Smooth muscle cell (in vitro differentiated cells): Measurements from ENCODE around the gene DDX23. TPM values are rescaled to one million over a fixed set of nuclear protein-coding genes. Genes with fewer than 3 reads are reported as not detected.

Experiments
- DNase-seq: peaks from one replicate; lab custom pipeline; 2025; ENCODE audit not compliant: unreplicated experiment; lab: John Stamatoyannopoulos, UW
- H2AFZ ChIP-seq: fragments of 200-600 bp; sonication (generic); 2 replicates; pipeline ENCODE4 v1.6.0; 2016; ENCODE audit warnings: antibody characterized with exemption, low read depth, mild to moderate bottlenecking
- H3F3A ChIP-seq: fragments of 200-600 bp; sonication (generic); 2 replicates; pipeline ENCODE4 v1.6.0; 2017; ENCODE audit warnings: antibody characterized with exemption, low read depth
- H3K27ac ChIP-seq: fragments of 200-600 bp; sonication (generic); 2 replicates; pipeline ENCODE4 v1.5.1; 2016; ENCODE audit warnings: low read depth, mild to moderate bottlenecking
- H3K27me3 ChIP-seq: fragments of 200-600 bp; sonication (generic); 2 replicates; pipeline ENCODE4 v1.6.1; 2016; ENCODE audit warnings: low read depth, mild to moderate bottlenecking
- H3K36me3 ChIP-seq: fragments of 200-600 bp; sonication (generic); 2 replicates; pipeline ENCODE4 v1.5.1; 2016; ENCODE audit warnings: low read depth
- H3K4me1 ChIP-seq: fragments of 200-600 bp; sonication (generic); 2 replicates; pipeline ENCODE4 v1.5.1; 2016; ENCODE audit warnings: low read depth
- H3K4me2 ChIP-seq: fragments of 200-600 bp; sonication (generic); 2 replicates; pipeline ENCODE4 v1.6.0; 2016; ENCODE audit warnings: mild to moderate bottlenecking
- H3K4me3 ChIP-seq: fragments of 200-600 bp; sonication (generic); 2 replicates; pipeline ENCODE4 v1.5.1; 2016; ENCODE audit warnings: mild to moderate bottlenecking
- H3K79me2 ChIP-seq: fragments of 200-600 bp; sonication (generic); 2 replicates; pipeline ENCODE4 v1.6.0; 2016; ENCODE audit warnings: low read depth, mild to moderate bottlenecking
- H3K9ac ChIP-seq: fragments of 200-600 bp; sonication (generic); 2 replicates; pipeline ENCODE4 v1.6.0; 2016; ENCODE audit warnings: low read depth
- H3K9me3 ChIP-seq: fragments of 200-600 bp; sonication (generic); replicated peaks from 2 replicates; pipeline ENCODE4 v1.5.1; 2016; ENCODE audit warnings: low read depth
- H4K20me1 ChIP-seq: fragments of 200-600 bp; sonication (generic); 2 replicates; pipeline ENCODE4 v1.6.0; 2016; ENCODE audit warnings: low read depth
- WGBS: methylation state at CpG from one replicate; pipeline ENCODE4 v1.1.7; 2016; ENCODE audit warnings: low lambda C conversion rate; 5-methylcytosine and 5-hydroxymethylcytosine counted together
- polyA plus RNA-seq: library from polyadenylated mRNA; unstranded; fragments of >200 nt; fragmentation: Nextera tagmentation; extraction: Ambion mirVana; gene quantifications from 2 replicates; pipeline ENCODE4 v1.2.1, GENCODE V29; 2016
- total RNA-seq: library from RNA; depleted of rRNA; stranded (reverse); fragments of >200 nt; gene quantifications from 2 replicates; pipeline ENCODE4 v1.2.3, GENCODE V29; 2014
- TF ChIP-seq, protein P1 (sequence below): fragments of 200-600 bp; sonication (generic); IDR thresholded peaks from 2 replicates; pipeline ENCODE4 v1.5.1; 2017; ENCODE audit warnings: borderline replicate concordance, mild to moderate bottlenecking, antibody characterized with exemption; ENCODE audit not compliant: insufficient read depth, poor library complexity, severe bottlenecking

Gene DDX23
- total and polyA plus RNA-seq, 2 experiments from 2014 or later: 41.6 to 51.7 TPM

GRCh38 chr12:48824905-48825304 lies 27.1 kb downstream of the DDX23 start:
- no peaks in the 10 kb centered on the region for H3F3A ChIP-seq
- 95% methylated on average over 4 of the region's 4 CpGs for WGBS
- no peak overlapping the region for H3K9ac ChIP-seq
- no peak overlapping the region for H3K27ac ChIP-seq
- H3K79me2 ChIP-seq: no peaks in the 10 kb centered on the region
- H3K36me3 ChIP-seq: no peaks in the 10 kb centered on the region
- no peak overlapping the region for H3K4me3 ChIP-seq
- no peaks in the 10 kb centered on the region for H3K9me3 ChIP-seq
- H2AFZ ChIP-seq: no peak overlapping the region
- TF ChIP-seq, protein P1, sequence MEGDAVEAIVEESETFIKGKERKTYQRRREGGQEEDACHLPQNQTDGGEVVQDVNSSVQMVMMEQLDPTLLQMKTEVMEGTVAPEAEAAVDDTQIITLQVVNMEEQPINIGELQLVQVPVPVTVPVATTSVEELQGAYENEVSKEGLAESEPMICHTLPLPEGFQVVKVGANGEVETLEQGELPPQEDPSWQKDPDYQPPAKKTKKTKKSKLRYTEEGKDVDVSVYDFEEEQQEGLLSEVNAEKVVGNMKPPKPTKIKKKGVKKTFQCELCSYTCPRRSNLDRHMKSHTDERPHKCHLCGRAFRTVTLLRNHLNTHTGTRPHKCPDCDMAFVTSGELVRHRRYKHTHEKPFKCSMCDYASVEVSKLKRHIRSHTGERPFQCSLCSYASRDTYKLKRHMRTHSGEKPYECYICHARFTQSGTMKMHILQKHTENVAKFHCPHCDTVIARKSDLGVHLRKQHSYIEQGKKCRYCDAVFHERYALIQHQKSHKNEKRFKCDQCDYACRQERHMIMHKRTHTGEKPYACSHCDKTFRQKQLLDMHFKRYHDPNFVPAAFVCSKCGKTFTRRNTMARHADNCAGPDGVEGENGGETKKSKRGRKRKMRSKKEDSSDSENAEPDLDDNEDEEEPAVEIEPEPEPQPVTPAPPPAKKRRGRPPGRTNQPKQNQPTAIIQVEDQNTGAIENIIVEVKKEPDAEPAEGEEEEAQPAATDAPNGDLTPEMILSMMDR: no peak
- DNase-seq: no peak
- H4K20me1 ChIP-seq: peaks cover 28% of the 10 kb centered on the region
- no peaks in the 10 kb centered on the region for H3K27me3 ChIP-seq
- no peak overlapping the region for H3K4me2 ChIP-seq
- peaks cover under 1% of the 10 kb centered on the region for H3K4me1 ChIP-seq

- Histone ChIP-seq H3K4me3 (no peak overlapping the region), H3K4me1 (peaks cover 8% of the 10 kb centered on the region), H3K4me2 (no peak overlapping the region), H2AFZ (no peak overlapping the region), H3K27ac (no peak overlapping the region), H3K79me2 (no peaks in the 10 kb centered on the region), H3F3A (no peaks in the 10 kb centered on the region), H4K20me1 (peaks cover 28% of the 10 kb centered on the region), H3K9ac (no peak overlapping the region), H3K9me3 (no peaks in the 10 kb centered on the region), H3K27me3 (no peaks in the 10 kb centered on the region), H3K36me3 (no peaks in the 10 kb centered on the region)
- no peak for DNase-seq
- WGBS: 73% methylated on average over 12 of the region's 12 CpGs
- TF ChIP-seq, protein P1: no peak
These were observed 27.9 kb downstream of the DDX23 start for GRCh38 chr12:48824112-48824511.

DNA sequence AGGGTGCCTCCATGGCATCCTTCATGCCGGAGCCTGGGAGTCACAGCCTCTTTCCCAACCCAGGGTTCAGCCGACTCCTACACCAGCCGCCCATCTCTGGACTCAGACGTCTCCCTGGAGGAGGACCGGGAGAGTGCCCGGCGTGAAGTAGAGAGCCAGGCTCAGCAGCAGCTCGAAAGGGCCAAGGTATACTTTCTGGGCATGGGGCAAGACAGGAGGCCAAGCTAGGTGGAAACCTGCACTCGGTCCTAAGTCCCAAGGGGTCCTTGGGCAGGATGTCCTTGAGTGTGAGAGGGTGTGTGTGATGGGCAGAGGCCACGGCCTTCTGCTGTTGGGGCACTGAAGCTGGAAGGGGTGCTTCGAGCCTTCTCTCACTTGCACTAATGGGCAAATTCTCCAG lies 28.7 kb downstream of the DDX23 start:
- H3K4me3 ChIP-seq: no peak overlapping the region
- WGBS: 91% methylated on average over 11 of the region's 11 CpGs
- H3F3A ChIP-seq: no peaks in the 10 kb centered on the region
- peaks cover 21% of the 10 kb centered on the region for H4K20me1 ChIP-seq
- H3K4me1 ChIP-seq: peaks cover 10% of the 10 kb centered on the region
- DNase-seq: no peak
- no peak overlapping the region for H3K27ac ChIP-seq
- H3K4me2 ChIP-seq: no peak overlapping the region
- H3K9me3 ChIP-seq: no peaks in the 10 kb centered on the region
- no peaks in the 10 kb centered on the region for H3K36me3 ChIP-seq
- TF ChIP-seq, protein P1: no peak
- H2AFZ ChIP-seq: no peak overlapping the region
- no peaks in the 10 kb centered on the region for H3K79me2 ChIP-seq
- H3K27me3 ChIP-seq: no peaks in the 10 kb centered on the region
- no peak overlapping the region for H3K9ac ChIP-seq

GRCh38 chr12:48822711-48823110 lies 29.3 kb downstream of the DDX23 start:
- Histone ChIP-seq H3K9me3 (no peaks in the 10 kb centered on the region), H3F3A (no peaks in the 10 kb centered on the region), H3K9ac (no peak overlapping the region), H3K27me3 (no peaks in the 10 kb centered on the region), H4K20me1 (peaks cover 16% of the 10 kb centered on the region), H2AFZ (no peak overlapping the region), H3K4me2 (no peak overlapping the region), H3K4me3 (no peak overlapping the region), H3K36me3 (no peaks in the 10 kb centered on the region), H3K27ac (no peak overlapping the region), H3K4me1 (peaks cover 10% of the 10 kb centered on the region), H3K79me2 (no peaks in the 10 kb centered on the region)
- DNase-seq: no peak
- 97% methylated on average over 2 of the region's 2 CpGs for WGBS
- TF ChIP-seq, protein P1: no peak
